Neuronal stem cell (in vitro differentiated cells): ENCODE results near the gene PLEKHH2.
"Not testable (repeated sequence)": the region's sequence is repeated elsewhere in the genome, so short reads cannot be mapped to it uniquely, and the experiment has no call there.

Experiments
- DNase-seq: peaks from one replicate; pipeline ENCODE4 v3.0.0-alpha.2; 2013; ENCODE audit warnings: low spot score
- H2AFZ ChIP-seq: one replicate; pipeline ENCODE4 v1.6.1; 2013; ENCODE audit warnings: mild to moderate bottlenecking, low read length, inconsistent platforms
- H2AK5ac ChIP-seq: 2 replicates; pipeline ENCODE4 v1.6.1; 2013; ENCODE audit warnings: low read depth, mild to moderate bottlenecking, inconsistent platforms, low read length, moderate library complexity, mixed read lengths
- H2BK120ac ChIP-seq: 2 replicates; pipeline ENCODE4 v1.6.1; 2013; ENCODE audit warnings: low read depth, mild to moderate bottlenecking, inconsistent platforms, low read length, moderate library complexity, mixed read lengths
- H2BK12ac ChIP-seq: one replicate; pipeline ENCODE4 v1.6.1; 2013; ENCODE audit warnings: low read length, inconsistent platforms
- H2BK15ac ChIP-seq: 2 replicates; pipeline ENCODE4 v1.6.1; 2013; ENCODE audit warnings: mild to moderate bottlenecking, low read length, inconsistent platforms, mixed read lengths
- H2BK5ac ChIP-seq: one replicate; pipeline ENCODE4 v1.6.1; 2013; ENCODE audit warnings: inconsistent platforms, mild to moderate bottlenecking, low read length, moderate library complexity
- H3K14ac ChIP-seq: one replicate; pipeline ENCODE4 v1.6.1; 2013; ENCODE audit warnings: low read length, inconsistent platforms
- H3K18ac ChIP-seq: 2 replicates; pipeline ENCODE4 v1.6.1; 2013; ENCODE audit warnings: low read length, inconsistent platforms
- H3K23ac ChIP-seq: 2 replicates; pipeline ENCODE4 v1.6.1; 2013; ENCODE audit warnings: low read depth, mild to moderate bottlenecking, mixed read lengths, low read length, inconsistent platforms; ENCODE audit not compliant: poor library complexity
- H3K27ac ChIP-seq: replicated peaks from 3 replicates; pipeline ENCODE4 v1.5.1; 2013; ENCODE audit warnings: low read length, inconsistent platforms
- H3K27me3 ChIP-seq, 3 experiments: 2 replicates each; pipeline ENCODE4 v1.6.1; 2013; ENCODE audit warnings: low read length in 3 of 3, mild to moderate bottlenecking in 2 of 3, inconsistent platforms in 1 of 3, low read depth in 1 of 3, mixed read lengths in 1 of 3, moderate library complexity in 1 of 3; ENCODE audit not compliant: control insufficient read depth in 3 of 3, insufficient read depth in 3 of 3
- H3K36me3 ChIP-seq, 2 donors: replicated peaks in 1 of 2; 2 replicates each; pipeline ENCODE4 v1.6.1; 2013; ENCODE audit warnings: low read length in 2 of 2; ENCODE audit not compliant: control insufficient read depth in 2 of 2, insufficient read depth in 2 of 2
- H3K4ac ChIP-seq: 2 replicates; pipeline ENCODE4 v1.6.1; 2013; ENCODE audit warnings: inconsistent platforms, mild to moderate bottlenecking, low read length, moderate library complexity
- H3K4me1 ChIP-seq, 2 donors: 1 replicate in 1 of 2; 2 replicates in 1 of 2; pipeline ENCODE4 v1.6.1; 2013; ENCODE audit warnings: low read length in 2 of 2, low read depth in 1 of 2; ENCODE audit not compliant: control insufficient read depth in 2 of 2, insufficient read depth in 1 of 2
- H3K4me2 ChIP-seq: one replicate; pipeline ENCODE4 v1.6.1; 2013; ENCODE audit warnings: mild to moderate bottlenecking, low read length, inconsistent platforms; ENCODE audit not compliant: insufficient read depth, poor library complexity, severe bottlenecking
- H3K4me3 ChIP-seq, 2 donors: 2 replicates each; pipeline ENCODE4 v1.5.1; 2013; ENCODE audit warnings: low read length in 2 of 2, mild to moderate bottlenecking in 2 of 2, inconsistent platforms in 1 of 2, moderate library complexity in 1 of 2
- H3K79me1 ChIP-seq: one replicate; pipeline ENCODE4 v1.6.1; 2013; ENCODE audit warnings: low read depth, mild to moderate bottlenecking, inconsistent platforms, low read length, moderate library complexity
- H3K9ac ChIP-seq: one replicate; pipeline ENCODE4 v1.6.1; 2013; ENCODE audit warnings: mild to moderate bottlenecking, low read depth, low read length, inconsistent platforms; ENCODE audit not compliant: poor library complexity
- H3K9me3 ChIP-seq, 2 donors: replicated peaks in 1 of 2; 2 replicates each; pipeline versions ENCODE3 to v1.6.1; 2013; ENCODE audit warnings: low read length in 2 of 2, mild to moderate bottlenecking in 2 of 2, inconsistent platforms in 1 of 2, low read depth in 1 of 2, mixed read lengths in 1 of 2, moderate library complexity in 1 of 2; ENCODE audit not compliant: control insufficient read depth in 2 of 2, insufficient read depth in 1 of 2
- H4K8ac ChIP-seq: one replicate; pipeline ENCODE4 v1.6.1; 2013; ENCODE audit warnings: low read depth, mild to moderate bottlenecking, inconsistent platforms, low read length, moderate library complexity
- H4K91ac ChIP-seq: one replicate; pipeline ENCODE4 v1.6.1; 2013; ENCODE audit warnings: low read length, low read depth, mild to moderate bottlenecking, inconsistent platforms; ENCODE audit not compliant: poor library complexity
- WGBS, 2 donors: extraction: QIAGEN DNeasy Blood & Tissue Kit; methylation state at CpG; one replicate each; pipeline ENCODE4 v1.1.7; 2013; ENCODE audit warnings: missing lambda C conversion rate in 2 of 2, mixed read lengths in 1 of 2; ENCODE audit not compliant: insufficient read length in 2 of 2, insufficient replicate concordance in 1 of 2; ENCODE audit errors: extremely low coverage in 2 of 2; 5-methylcytosine and 5-hydroxymethylcytosine counted together

The PLEKHH2 gene

DNA sequence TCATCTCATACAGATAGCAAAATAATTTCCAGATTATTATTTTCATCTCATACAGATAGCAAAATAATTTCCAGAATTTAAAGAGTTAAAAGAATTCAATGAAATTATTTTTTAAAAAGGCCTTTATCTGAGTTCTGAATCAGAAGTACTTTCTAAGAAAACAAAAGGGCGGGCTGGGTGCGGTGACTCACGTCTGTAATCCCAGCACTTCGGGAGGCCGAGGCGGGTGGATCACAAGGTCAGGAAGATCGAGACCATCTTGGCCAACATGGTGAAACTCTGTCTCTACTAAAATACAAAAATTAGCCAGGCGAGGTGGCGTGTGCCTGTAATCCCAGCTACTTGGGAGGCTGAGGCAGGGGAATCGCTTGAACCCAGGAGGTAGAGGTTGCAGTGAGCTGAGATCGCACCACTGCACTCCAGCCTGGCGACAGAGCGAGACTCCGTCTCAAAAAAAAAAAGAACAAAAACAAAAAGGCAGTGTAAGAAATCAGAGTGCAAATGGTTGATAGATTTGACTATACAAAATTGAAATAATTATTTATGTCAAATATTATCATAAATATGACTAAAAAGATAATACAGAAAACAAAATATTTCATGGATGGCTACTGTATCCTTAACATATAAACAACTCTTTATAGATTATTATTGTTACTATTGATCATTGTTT, 90.0 kb downstream of the PLEKHH2 start:
- WGBS, 2 donors: no CpG with 5 or more reads among the region's 14 CpGs

DNA sequence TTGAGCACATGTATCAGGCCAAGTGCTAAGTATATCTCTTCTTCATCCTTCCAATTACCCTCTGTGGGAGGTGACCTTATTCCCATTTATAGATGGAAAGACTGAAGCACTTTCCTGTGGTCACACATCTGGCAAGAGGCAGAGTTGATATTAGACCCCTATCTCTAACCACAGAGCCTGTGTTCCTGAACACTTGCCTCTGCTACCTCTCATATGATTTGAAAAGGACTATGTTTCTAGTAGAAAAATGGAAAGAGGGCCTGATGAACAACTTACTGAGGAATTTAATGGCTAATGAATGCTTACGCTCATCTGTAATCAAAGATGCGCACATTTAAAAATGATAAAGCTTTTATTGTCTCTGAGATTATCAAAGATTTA, 90.6 kb downstream of the PLEKHH2 start:
- Histone ChIP-seq H2BK120ac (no peak overlapping the region), H2BK15ac (no peak overlapping the region), H3K27me3 (no peaks in the 10 kb centered on the region), H4K8ac (no peak overlapping the region), H2BK12ac (no peak overlapping the region), H3K4me2 (no peak overlapping the region), H3K9me3 (no peaks in the 10 kb centered on the region), H3K9ac (no peak overlapping the region), H3K18ac (no peak overlapping the region), H3K4ac (no peak overlapping the region), H3K23ac (no peak overlapping the region), H3K36me3 (no peaks in the 10 kb centered on the region), H3K14ac (no peak overlapping the region), H2AK5ac (no peak overlapping the region), H2AFZ (no peak overlapping the region), H3K27ac (no peak overlapping the region), H3K4me3 (no peak overlapping the region), H4K91ac (no peak overlapping the region), H2BK5ac (no peak overlapping the region), H3K4me1 (peaks cover 0 to 4% of the 10 kb centered on the region in 2 donors), H3K79me1 (no peaks in the 10 kb centered on the region)
- DNase-seq: no peak
- WGBS, 2 donors: no CpG with 5 or more reads among the region's 2 CpGs

More for the DNA sequence above, 90.0 kb downstream of the PLEKHH2 start:
- not testable (repeated sequence) for H3K4ac ChIP-seq, H2BK15ac ChIP-seq, H2AFZ ChIP-seq, H3K14ac ChIP-seq, H3K23ac ChIP-seq, H4K8ac ChIP-seq, H2BK12ac ChIP-seq, H3K4me1 ChIP-seq, H3K18ac ChIP-seq, H4K91ac ChIP-seq, H3K27me3 ChIP-seq, H3K36me3 ChIP-seq, H2BK120ac ChIP-seq, H3K4me3 ChIP-seq, DNase-seq, H2AK5ac ChIP-seq, H3K27ac ChIP-seq, H3K4me2 ChIP-seq, H3K9me3 ChIP-seq, H3K79me1 ChIP-seq, H3K9ac ChIP-seq, H2BK5ac ChIP-seq

DNA sequence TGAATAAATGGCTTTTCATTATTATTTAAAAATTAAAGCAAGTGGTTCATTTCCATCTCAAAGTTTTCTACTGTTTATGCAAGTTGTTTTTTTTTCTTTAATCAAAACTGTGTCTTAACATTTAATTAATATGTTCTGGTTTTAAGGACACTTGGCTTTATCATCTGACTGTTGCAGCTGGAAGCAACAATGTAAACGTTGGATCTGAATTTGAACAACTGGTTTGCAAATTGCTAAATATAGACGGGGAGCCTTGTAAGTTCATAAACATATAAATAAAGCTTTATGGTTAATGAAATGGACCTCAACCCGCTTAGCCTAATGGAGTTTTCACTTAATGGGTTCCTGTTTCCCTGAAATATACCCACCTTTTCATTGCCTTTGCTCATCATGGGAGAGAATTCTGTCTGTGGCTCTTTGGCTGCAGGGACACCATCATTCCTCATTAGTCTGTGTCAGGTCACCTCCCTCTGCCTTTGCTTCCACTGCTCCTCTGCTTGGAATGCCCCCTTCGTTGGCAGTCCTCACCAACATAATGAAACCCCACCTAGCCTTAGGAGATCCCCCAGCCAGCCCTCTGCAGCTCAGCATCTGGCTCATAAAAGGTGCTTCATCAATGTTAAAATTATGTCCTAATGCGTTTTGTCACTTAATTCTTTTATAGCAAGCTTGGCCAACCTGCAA, 92.6 kb downstream of the PLEKHH2 start:
- Histone ChIP-seq H2AFZ (no peak overlapping the region), H2BK12ac (no peak overlapping the region), H3K27me3 (no peaks in the 10 kb centered on the region), H3K36me3 (no peaks in the 10 kb centered on the region), H3K9ac (no peak overlapping the region), H2BK15ac (no peak overlapping the region), H2BK5ac (no peak overlapping the region), H3K4me2 (no peak overlapping the region), H3K18ac (no peak overlapping the region), H3K79me1 (no peaks in the 10 kb centered on the region), H2BK120ac (no peak overlapping the region), H3K27ac (no peak overlapping the region), H3K14ac (no peak overlapping the region), H3K4me1 (peaks cover 0 to 4% of the 10 kb centered on the region in 2 donors), H3K4me3 (no peak overlapping the region), H4K91ac (no peak overlapping the region), H3K23ac (no peak overlapping the region), H3K9me3 (no peaks in the 10 kb centered on the region), H2AK5ac (no peak overlapping the region), H3K4ac (no peak overlapping the region), H4K8ac (no peak overlapping the region)
- no peak for DNase-seq
- no CpG with 5 or more reads among the region's 5 CpGs for WGBS, 2 donors

DNA sequence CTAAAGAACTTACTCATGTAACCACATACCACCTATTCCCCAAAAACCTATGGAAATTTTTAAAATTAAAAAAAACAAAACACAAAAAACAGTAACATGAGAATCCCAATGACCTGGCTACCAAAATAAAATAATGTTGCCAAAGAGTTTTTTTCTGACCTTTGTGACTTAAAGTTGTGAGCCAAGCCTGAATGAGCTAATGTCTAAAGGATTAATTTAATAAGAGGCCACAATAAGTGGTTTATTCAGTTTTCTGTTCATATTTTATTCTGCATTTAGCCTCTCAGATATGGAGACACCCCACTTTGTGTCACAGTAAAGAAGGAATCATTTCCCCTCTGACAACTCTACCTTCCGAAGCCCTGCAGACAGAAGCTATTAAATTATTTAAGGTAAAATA, 94.2 kb downstream of the PLEKHH2 start:
- WGBS, 2 donors: no CpG with 5 or more reads among the region's 1 CpG
- no peak for DNase-seq
- no peak overlapping the region for H2BK5ac ChIP-seq
- H3K23ac ChIP-seq: no peak overlapping the region
- no peaks in the 10 kb centered on the region for H3K79me1 ChIP-seq
- no peak overlapping the region for H2BK120ac ChIP-seq
- no peak overlapping the region for H3K18ac ChIP-seq
- no peaks in the 10 kb centered on the region for H3K27me3 ChIP-seq
- no peak overlapping the region for H3K4me2 ChIP-seq
- no peak overlapping the region for H2AFZ ChIP-seq
- no peaks in the 10 kb centered on the region for H3K4me1 ChIP-seq
- no peak overlapping the region for H4K8ac ChIP-seq
- H3K27ac ChIP-seq: no peak overlapping the region
- no peaks in the 10 kb centered on the region for H3K9me3 ChIP-seq
- H3K14ac ChIP-seq: no peak overlapping the region
- H2AK5ac ChIP-seq: no peak overlapping the region
- no peak overlapping the region for H4K91ac ChIP-seq
- no peak overlapping the region for H3K9ac ChIP-seq
- H3K4me3 ChIP-seq: no peak overlapping the region
- no peak overlapping the region for H2BK15ac ChIP-seq
- no peak overlapping the region for H3K4ac ChIP-seq
- no peak overlapping the region for H2BK12ac ChIP-seq
- H3K36me3 ChIP-seq: no peaks in the 10 kb centered on the region
